Right cardiac atrium (tissue), 5 donors: Measurements from ENCODE around the gene JUP. TPM values are rescaled to one million over a fixed set of nuclear protein-coding genes. Genes with fewer than 3 reads are reported as not detected.
"Not testable (repeated sequence)": the region's sequence is repeated elsewhere in the genome, so short reads cannot be mapped to it uniquely, and the experiment has no call there.

Experiments used
- ATAC-seq, 2 donors: fragments of 200-7000 bp; cut with Tn5 transposase; one replicate each; pipeline versions ENCODE4 v1.8.0 to v1.9.1; 2020; ENCODE audit warnings: moderate library complexity in 2 of 2, mild to moderate bottlenecking in 1 of 2
- DNase-seq, 3 donors: peaks; one replicate each; pipeline ENCODE4 v3.0.0-alpha.2; 2020
- H3K27ac ChIP-seq: one replicate; pipeline ENCODE4 v1.5.1; 2013; ENCODE audit warnings: mild to moderate bottlenecking, low read length, control low read depth, moderate library complexity
- H3K27me3 ChIP-seq: one replicate; pipeline ENCODE4 v1.6.1; 2013; ENCODE audit not compliant: control insufficient read depth, insufficient read depth
- H3K4me1 ChIP-seq: one replicate; pipeline ENCODE4 v1.6.1; 2013; ENCODE audit warnings: low read length; ENCODE audit not compliant: control insufficient read depth, insufficient read depth
- H3K4me3 ChIP-seq: one replicate; pipeline ENCODE4 v1.5.1; 2013; ENCODE audit warnings: low read length, control low read depth
- H3K9me3 ChIP-seq: one replicate; pipeline ENCODE4 v1.6.1; 2013; ENCODE audit warnings: low read length; ENCODE audit not compliant: control insufficient read depth
- WGBS: extraction: QIAGEN DNeasy Blood & Tissue Kit; methylation state at CpG from one replicate; pipeline ENCODE4 v1.1.7; 2013; 5-methylcytosine and 5-hydroxymethylcytosine counted together
- intact Hi-C, 4 donors: fragments of 100-400 bp; cut with DNase I; formaldehyde crosslinking; loops; one replicate each; pipeline versions ENCODE4 v1.11.0 to v1.14.0; 2022 to 2023
- long read RNA-seq, 4 donors: library from polyadenylated mRNA; unstranded; transcript quantifications; one replicate each; pipeline ENCODE4 v2.0.0, GENCODE V29; 2020 to 2021
- polyA plus RNA-seq: library from polyadenylated mRNA; stranded (reverse); fragments of 200-250 nt; gene quantifications from one replicate; pipeline ENCODE4 v1.2.3, GENCODE V29; 2013
- total RNA-seq, 4 donors: library from RNA; stranded (reverse); fragmentation: NEBNext Ultra II Directional; extraction: Animal tissue kit (Norgen Biotek cat#: 25700); gene quantifications; one replicate each; pipeline ENCODE4 v1.2.1, GENCODE V29; 2021
- donor health status: healthy with polysubstance abuse.
- donor health status: DM: no; HTN: yes; CAD: no.
- donor health status: DM: no; HTN: no; CAD: no.
- donor health status: DM: no; HTN: yes; CAD: no; lungs with severe emphysema.
- donor health status: DM: yes; HTN: yes; CAD: no.

The JUP gene
- total RNA-seq (100 to 1,000 TPM; 135 to 239 (median 187) TPM), polyA plus RNA-seq (145 TPM)
- long read RNA-seq, donor 1, transcript JUP-201 (15 exons, 3,200 nt) = major isoform, 48 of 470 reads
- long read RNA-seq, donor 1, transcript JUP-203 (14 exons, 3,497 nt) = minor isoform, 25 of 470 reads
- long read RNA-seq, donor 1, partial matches to known transcripts = 363 of 470 reads
- long read RNA-seq, donor 1, other reads (novel, unspliced or antisense) = 34 of 470 reads
- long read RNA-seq, donor 2, transcript JUP-203 (14 exons, 3,497 nt) = minor isoform, 21 of 248 reads
- long read RNA-seq, donor 2, transcript JUP-201 (15 exons, 3,200 nt) = major isoform, 61 of 248 reads
- long read RNA-seq, donor 2, partial matches to known transcripts = 128 of 248 reads
- long read RNA-seq, donor 2, other reads (novel, unspliced or antisense) = 38 of 248 reads
- long read RNA-seq, donor 3, transcript JUP-203 (14 exons, 3,497 nt) = minor isoform, 5 of 554 reads
- long read RNA-seq, donor 3, transcript JUP-201 (15 exons, 3,200 nt) = major isoform, 42 of 554 reads
- long read RNA-seq, donor 3, partial matches to known transcripts = 430 of 554 reads
- long read RNA-seq, donor 3, other reads (novel, unspliced or antisense) = 77 of 554 reads
- long read RNA-seq, donor 4, transcript JUP-203 (14 exons, 3,497 nt) = minor isoform, 18 of 366 reads
- long read RNA-seq, donor 4, transcript JUP-201 (15 exons, 3,200 nt) = major isoform, 103 of 366 reads
- long read RNA-seq, donor 4, partial matches to known transcripts = 181 of 366 reads
- long read RNA-seq, donor 4, other reads (novel, unspliced or antisense) = 64 of 366 reads

GRCh38 chr17:41786227-41787020 lies at the start of gene JUP:
TSS of gene JUP (minus strand) at chr17:41786711. CDS start at chr17:41771854, 14,857 bp downstream.
- Histone ChIP-seq H3K9me3 (no peaks in the 10 kb centered on the region), H3K4me3 (peak within 1 kb of the TSS; percentile 82), H3K27me3 (no peaks in the 10 kb centered on the region), H3K27ac (peak within 1 kb of the TSS; percentile 90), H3K4me1 (peaks cover 25% of the 10 kb centered on the region)
- ATAC-seq (peak; percentile 96), DNase-seq (peak; percentile 100)
- intact Hi-C loops = no loop called here
- 1% methylated on average over 79 of the region's 79 CpGs for whole genome bisulfite sequencing

DNA sequence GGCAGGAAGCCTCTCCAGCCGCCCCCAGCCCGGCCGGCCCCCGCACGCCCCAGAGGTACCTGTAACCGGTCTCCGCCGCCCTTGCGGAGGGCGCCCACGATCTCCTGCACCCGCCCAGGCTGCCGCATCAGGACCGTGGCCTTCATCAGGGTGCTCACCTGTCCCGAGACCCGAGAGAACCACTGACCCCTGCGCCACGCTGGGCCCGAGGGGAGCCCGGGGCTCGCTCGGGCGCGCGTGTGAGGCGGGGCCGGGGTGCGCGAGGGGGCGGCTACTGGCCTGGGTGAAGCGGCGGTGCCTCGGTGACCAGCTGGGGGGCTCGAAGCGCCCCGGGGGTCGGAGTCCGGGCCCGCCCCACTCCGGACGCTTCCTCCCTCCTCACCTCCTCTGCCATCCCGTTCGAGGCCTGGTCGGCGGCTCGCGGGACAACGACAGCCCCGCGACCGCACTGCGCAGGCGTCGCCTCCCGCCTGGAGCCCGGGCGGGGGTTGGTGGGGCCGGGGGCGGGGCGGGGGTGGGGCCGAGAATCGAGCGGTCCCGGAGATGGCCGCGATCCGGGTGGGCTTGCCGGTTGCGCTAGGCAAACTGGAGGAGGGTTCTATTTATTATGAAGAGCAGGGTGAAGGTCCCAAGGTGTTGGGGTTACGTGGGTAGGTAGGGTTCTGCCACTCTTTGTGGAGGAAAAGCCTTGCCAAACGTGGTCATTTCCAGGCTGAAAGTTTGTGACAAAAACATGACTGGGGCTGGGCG lies 49.5 kb upstream of the JUP start, which contains the start of gene NT5C3B:
TSS of gene NT5C3B (minus strand) at position 433 of the 750 bp plus-strand sequence. CDS start at position 394, 39 bp downstream.
- no peaks in the 10 kb centered on the region for H3K9me3 ChIP-seq

GRCh38 chr17:41835214-41835799 lies 48.8 kb upstream of the JUP start:
- ATAC-seq (peak; percentile 54 to 60), DNase-seq (no peak)
- intact Hi-C loops = no loop called here
- Histone ChIP-seq H3K9me3 (no peaks in the 10 kb centered on the region), H3K27ac (no peak overlapping the region), H3K4me1 (no peaks in the 10 kb centered on the region), H3K4me3 (peak overlapping the region; percentile 87), H3K27me3 (no peaks in the 10 kb centered on the region)
- WGBS = 12% methylated on average over 13 of the region's 13 CpGs

More for the DNA sequence above, 49.5 kb upstream of the JUP start, which contains the start of gene NT5C3B:
- Histone ChIP-seq H3K27ac (peak within 1 kb of the TSS; percentile 11), H3K4me3 (peak within 1 kb of the TSS; percentile 87), H3K27me3 (no peaks in the 10 kb centered on the region), H3K4me1 (no peaks in the 10 kb centered on the region)
- WGBS = under 1% methylated on average over 72 of the region's 72 CpGs
- peak; percentile 70 to 89 (median 89) for DNase-seq
- intact Hi-C loops = no loop called here
- ATAC-seq = peak; percentile 94 to 96

GRCh38 chr17:41829961-41830360 lies 43.5 kb upstream of the JUP start:
- H3K4me3 ChIP-seq, H3K9me3 ChIP-seq, H3K4me1 ChIP-seq, DNase-seq, H3K27me3 ChIP-seq, ATAC-seq, H3K27ac ChIP-seq, intact Hi-C loops: not testable (repeated sequence)
- WGBS = 83% methylated on average over 10 of the region's 10 CpGs

GRCh38 chr17:41825175-41825845 lies 38.8 kb upstream of the JUP start:
- no peak overlapping the region for H3K27ac ChIP-seq
- WGBS = 90% methylated on average over 19 of the region's 19 CpGs
- H3K9me3 ChIP-seq = no peaks in the 10 kb centered on the region
- intact Hi-C loops = no loop called here
- H3K4me3 ChIP-seq = no peak overlapping the region
- H3K4me1 ChIP-seq = no peaks in the 10 kb centered on the region
- DNase-seq (peak in 1 of 3 donors; percentile 10), ATAC-seq (peak in 1 of 2 donors; percentile 9)
- no peaks in the 10 kb centered on the region for H3K27me3 ChIP-seq

DNA sequence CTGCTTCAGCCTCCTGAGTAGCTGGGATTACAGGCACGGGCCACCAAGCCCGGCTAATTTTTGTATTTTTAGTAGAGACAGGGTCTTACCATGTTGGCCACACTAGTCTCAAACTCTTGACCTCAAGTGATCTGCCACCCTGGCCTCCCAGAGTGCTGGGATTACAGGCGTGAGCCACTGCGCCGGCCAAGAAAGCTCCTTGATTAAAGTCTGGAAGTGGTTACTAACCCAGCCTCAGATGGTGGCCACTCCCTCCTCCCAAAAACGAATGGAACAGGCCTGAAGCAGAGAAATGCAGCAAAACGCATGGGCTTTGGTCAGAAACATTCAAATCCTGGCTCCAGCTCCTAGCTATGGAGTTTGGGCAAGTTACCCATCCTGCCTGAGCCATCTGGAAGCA lies 37.6 kb upstream of the JUP start:
- Histone ChIP-seq H3K27ac (no peak overlapping the region), H3K9me3 (no peaks in the 10 kb centered on the region), H3K4me3 (no peak overlapping the region), H3K27me3 (no peaks in the 10 kb centered on the region), H3K4me1 (no peaks in the 10 kb centered on the region)
- ATAC-seq = no peak
- 60% methylated on average over 7 of the region's 7 CpGs for WGBS
- no peak for DNase-seq
- intact Hi-C loops = no loop called here

- no peak overlapping the region for H3K4me3 ChIP-seq
- intact Hi-C loops = no loop called here
- 84% methylated on average over 7 of the region's 7 CpGs for WGBS
- no peak overlapping the region for H3K27ac ChIP-seq
- no peaks in the 10 kb centered on the region for H3K4me1 ChIP-seq
- ATAC-seq = no peak
- H3K9me3 ChIP-seq = no peaks in the 10 kb centered on the region
- no peaks in the 10 kb centered on the region for H3K27me3 ChIP-seq
- DNase-seq = no peak
These were observed 37.1 kb upstream of the JUP start for GRCh38 chr17:41823580-41823979.

DNA sequence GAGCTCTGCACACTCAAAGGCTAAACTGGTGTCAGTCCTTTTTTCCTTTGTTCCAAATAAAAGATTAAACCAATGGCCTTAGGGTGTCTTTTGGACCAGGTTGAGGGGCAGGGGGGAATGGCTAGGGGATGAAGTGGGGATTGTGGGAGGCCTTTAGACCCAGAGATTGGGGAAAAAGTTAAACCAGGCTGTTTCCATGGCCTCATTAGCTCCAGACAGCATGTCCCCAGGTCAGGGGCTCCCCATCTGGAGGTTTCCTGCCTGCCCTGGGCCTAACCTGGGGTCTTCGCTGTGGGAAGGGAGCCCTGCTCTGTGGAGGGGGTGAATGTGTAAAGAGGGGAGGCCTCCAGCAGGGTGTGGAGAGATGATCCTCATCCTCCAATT lies 36.6 kb upstream of the JUP start:
- Histone ChIP-seq H3K27me3 (no peaks in the 10 kb centered on the region), H3K4me1 (no peaks in the 10 kb centered on the region), H3K27ac (no peak overlapping the region), H3K4me3 (no peak overlapping the region), H3K9me3 (no peaks in the 10 kb centered on the region)
- intact Hi-C loops = no loop called here
- no peak for ATAC-seq
- WGBS = 97% methylated on average over 1 of the region's 1 CpG
- no peak for DNase-seq

GRCh38 chr17:41822216-41823140 lies 36.0 kb upstream of the JUP start:
- Histone ChIP-seq H3K9me3 (no peaks in the 10 kb centered on the region), H3K4me1 (no peaks in the 10 kb centered on the region), H3K4me3 (no peak overlapping the region), H3K27me3 (no peaks in the 10 kb centered on the region), H3K27ac (no peak overlapping the region)
- intact Hi-C loops = no loop called here
- 72% methylated on average over 12 of the region's 12 CpGs for WGBS
- no peak for ATAC-seq
- no peak for DNase-seq
